Measurements from ENCODE around the gene SMAD6.

Gene SMAD6

GRCh38 chr15:66778716-66779115, 76.7 kb downstream of the SMAD6 start:
- H3K36me3 Mint-ChIP-seq (ENCODE audit: low read depth): no peaks in the 10 kb centered on the region
- no peak overlapping the region for H3K27ac Mint-ChIP-seq
- DNase-seq: no peak
- no peaks in the 10 kb centered on the region for H3K9me3 Mint-ChIP-seq
- no peaks in the 10 kb centered on the region for H3K4me1 Mint-ChIP-seq (ENCODE audit: low read depth)
- no peaks in the 10 kb centered on the region for H3K27me3 Mint-ChIP-seq
- no peak overlapping the region for H3K4me3 Mint-ChIP-seq

- no peaks in the 10 kb centered on the region for H3K36me3 Mint-ChIP-seq (ENCODE audit: low read depth)
- no peak overlapping the region for H3K4me3 Mint-ChIP-seq
- no peak for DNase-seq
- no peaks in the 10 kb centered on the region for H3K27me3 Mint-ChIP-seq
- no peaks in the 10 kb centered on the region for H3K9me3 Mint-ChIP-seq
- no peaks in the 10 kb centered on the region for H3K4me1 Mint-ChIP-seq (ENCODE audit: low read depth)
- no peak overlapping the region for H3K27ac Mint-ChIP-seq
These were observed 77.4 kb downstream of the SMAD6 start for GRCh38 chr15:66779331-66780009.

DNA sequence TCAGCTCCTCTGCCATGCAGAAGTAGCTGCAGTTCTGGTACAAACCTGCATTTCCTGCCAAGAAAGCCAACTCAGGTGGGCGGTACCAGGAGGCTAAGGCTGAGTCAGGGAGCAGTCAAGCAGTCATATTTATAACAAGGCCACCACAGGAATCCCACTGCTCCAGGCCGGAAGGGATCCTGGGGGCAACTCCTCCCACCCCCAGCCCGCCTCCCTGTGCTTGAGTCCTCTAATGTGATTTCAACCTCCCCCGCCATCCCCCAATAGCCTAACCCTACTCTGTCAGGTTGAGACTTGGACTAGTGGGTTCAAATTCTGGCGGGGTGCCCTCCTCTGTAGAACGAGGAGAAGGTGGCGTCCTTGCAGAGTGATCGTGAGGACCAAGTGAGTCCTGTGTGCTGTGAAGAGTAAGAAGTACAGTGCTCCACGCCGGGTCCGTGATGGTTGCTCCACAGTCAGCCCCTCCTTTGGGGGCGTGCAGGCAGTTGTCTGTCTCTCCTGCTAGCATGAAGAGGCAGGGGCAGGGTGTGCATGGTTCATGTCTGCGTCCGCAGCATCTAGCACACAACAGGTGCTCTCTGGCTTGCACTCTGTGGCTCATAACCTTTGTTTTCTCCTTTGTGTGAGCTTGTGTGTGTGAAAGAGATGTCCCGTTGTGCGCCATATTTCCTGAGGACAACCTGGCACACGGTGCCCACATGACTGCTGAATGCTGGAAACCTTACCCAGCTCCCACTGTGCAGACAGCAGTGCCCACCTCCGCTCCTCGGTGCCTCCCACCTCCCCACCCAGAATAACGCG, 78.3 kb downstream of the SMAD6 start:
- Mint-ChIP-seq H3K4me1 (ENCODE audit: low read depth) (no peaks in the 10 kb centered on the region), H3K4me3 (no peak overlapping the region), H3K36me3 (ENCODE audit: low read depth) (no peaks in the 10 kb centered on the region), H3K27ac (no peak overlapping the region), H3K9me3 (no peaks in the 10 kb centered on the region), H3K27me3 (no peaks in the 10 kb centered on the region)
- DNase-seq: no peak

DNA sequence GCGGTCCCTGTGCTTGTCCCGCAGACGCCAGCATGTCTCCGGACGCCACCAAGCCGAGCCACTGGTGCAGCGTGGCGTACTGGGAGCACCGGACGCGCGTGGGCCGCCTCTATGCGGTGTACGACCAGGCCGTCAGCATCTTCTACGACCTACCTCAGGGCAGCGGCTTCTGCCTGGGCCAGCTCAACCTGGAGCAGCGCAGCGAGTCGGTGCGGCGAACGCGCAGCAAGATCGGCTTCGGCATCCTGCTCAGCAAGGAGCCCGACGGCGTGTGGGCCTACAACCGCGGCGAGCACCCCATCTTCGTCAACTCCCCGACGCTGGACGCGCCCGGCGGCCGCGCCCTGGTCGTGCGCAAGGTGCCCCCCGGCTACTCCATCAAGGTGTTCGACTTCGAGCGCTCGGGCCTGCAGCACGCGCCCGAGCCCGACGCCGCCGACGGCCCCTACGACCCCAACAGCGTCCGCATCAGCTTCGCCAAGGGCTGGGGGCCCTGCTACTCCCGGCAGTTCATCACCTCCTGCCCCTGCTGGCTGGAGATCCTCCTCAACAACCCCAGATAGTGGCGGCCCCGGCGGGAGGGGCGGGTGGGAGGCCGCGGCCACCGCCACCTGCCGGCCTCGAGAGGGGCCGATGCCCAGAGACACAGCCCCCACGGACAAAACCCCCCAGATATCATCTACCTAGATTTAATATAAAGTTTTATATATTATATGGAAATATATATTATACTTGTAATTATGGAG, 79.1 kb downstream of the SMAD6 start:
- Mint-ChIP-seq H3K27ac (no peak overlapping the region), H3K4me3 (no peak overlapping the region), H3K9me3 (no peaks in the 10 kb centered on the region), H3K36me3 (ENCODE audit: low read depth) (no peaks in the 10 kb centered on the region), H3K27me3 (no peaks in the 10 kb centered on the region), H3K4me1 (ENCODE audit: low read depth) (no peaks in the 10 kb centered on the region)
- no peak for DNase-seq

- Mint-ChIP-seq H3K4me3 (no peak overlapping the region), H3K27ac (no peak overlapping the region), H3K36me3 (ENCODE audit: low read depth) (no peaks in the 10 kb centered on the region), H3K9me3 (no peaks in the 10 kb centered on the region), H3K4me1 (ENCODE audit: low read depth) (no peaks in the 10 kb centered on the region), H3K27me3 (no peaks in the 10 kb centered on the region)
- no peak for DNase-seq
These were observed 80.7 kb downstream of the SMAD6 start for GRCh38 chr15:66782785-66783184.

DNA sequence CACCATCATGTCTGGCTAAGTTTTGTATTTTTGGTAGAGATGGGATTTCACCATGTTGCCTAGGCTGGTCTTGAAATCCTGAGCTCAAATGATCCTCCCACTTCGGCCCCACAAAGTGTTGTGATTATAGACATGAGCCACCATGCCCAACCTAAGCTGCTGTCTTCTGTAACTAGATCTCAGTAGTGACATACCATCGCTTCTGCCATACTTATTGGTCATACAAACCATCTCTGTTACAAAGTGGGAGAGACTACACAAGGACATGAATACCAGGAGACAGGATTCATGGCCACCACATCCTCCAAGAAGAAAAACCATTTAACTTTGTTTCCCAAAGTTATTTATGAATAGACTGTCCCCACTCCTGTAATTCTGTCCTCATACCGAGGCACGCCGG, 81.3 kb downstream of the SMAD6 start:
- H3K4me3 Mint-ChIP-seq: no peak overlapping the region
- H3K27me3 Mint-ChIP-seq: no peaks in the 10 kb centered on the region
- H3K4me1 Mint-ChIP-seq (ENCODE audit: low read depth): no peaks in the 10 kb centered on the region
- no peak for DNase-seq
- H3K36me3 Mint-ChIP-seq (ENCODE audit: low read depth): no peaks in the 10 kb centered on the region
- no peaks in the 10 kb centered on the region for H3K9me3 Mint-ChIP-seq
- H3K27ac Mint-ChIP-seq: no peak overlapping the region

DNA sequence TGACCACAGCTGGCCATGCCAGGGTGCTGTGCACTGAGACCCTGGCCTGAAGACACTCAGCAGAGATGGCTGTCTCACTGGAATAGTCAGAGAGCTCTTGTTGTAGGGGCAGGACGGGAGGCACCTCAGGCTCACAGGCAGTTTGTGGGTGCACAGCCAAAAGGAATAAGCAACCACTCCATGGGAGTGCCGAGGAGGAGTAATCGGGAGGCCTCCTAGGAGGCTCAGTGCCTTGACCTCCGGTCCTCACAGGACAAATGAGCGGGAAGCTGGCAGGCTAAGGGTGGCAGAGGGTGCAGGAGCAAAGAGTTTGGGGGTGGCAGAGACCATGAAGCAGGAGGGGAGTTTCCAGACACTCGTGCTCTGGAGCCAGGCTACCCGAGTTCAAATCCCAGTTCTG, 81.7 kb downstream of the SMAD6 start:
- no peak overlapping the region for H3K27ac Mint-ChIP-seq
- no peaks in the 10 kb centered on the region for H3K9me3 Mint-ChIP-seq
- H3K36me3 Mint-ChIP-seq (ENCODE audit: low read depth): no peaks in the 10 kb centered on the region
- H3K4me3 Mint-ChIP-seq: no peak overlapping the region
- no peaks in the 10 kb centered on the region for H3K4me1 Mint-ChIP-seq (ENCODE audit: low read depth)
- H3K27me3 Mint-ChIP-seq: no peaks in the 10 kb centered on the region
- DNase-seq: no peak

GRCh38 chr15:66784174-66784573, 82.1 kb downstream of the SMAD6 start:
- H3K36me3 Mint-ChIP-seq (ENCODE audit: low read depth): no peaks in the 10 kb centered on the region
- no peaks in the 10 kb centered on the region for H3K9me3 Mint-ChIP-seq
- H3K27ac Mint-ChIP-seq: no peak overlapping the region
- DNase-seq: no peak
- H3K4me1 Mint-ChIP-seq (ENCODE audit: low read depth): no peaks in the 10 kb centered on the region
- H3K4me3 Mint-ChIP-seq: no peak overlapping the region
- no peaks in the 10 kb centered on the region for H3K27me3 Mint-ChIP-seq

DNA sequence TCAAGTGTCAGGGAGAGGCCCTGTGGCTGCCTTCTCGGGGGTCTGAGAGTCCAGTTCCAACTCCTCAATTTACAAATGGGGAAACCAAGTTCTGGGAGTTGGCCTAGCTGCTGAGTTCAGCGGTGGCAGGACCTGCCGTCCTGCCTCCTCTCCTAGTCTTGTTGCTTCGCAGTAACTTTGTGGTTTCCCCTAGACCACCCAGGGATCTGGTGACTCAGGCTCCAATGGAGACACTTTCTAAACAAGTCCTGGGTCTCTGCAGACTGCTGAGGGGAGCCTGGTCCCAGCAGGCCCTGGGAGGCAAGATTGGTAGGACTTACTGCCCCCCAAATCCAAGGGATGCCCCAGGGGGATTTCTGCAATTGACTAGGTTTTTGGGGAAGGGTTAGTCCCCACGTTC, 83.6 kb downstream of the SMAD6 start:
- DNase-seq: no peak
- no peaks in the 10 kb centered on the region for H3K4me1 Mint-ChIP-seq (ENCODE audit: low read depth)
- no peaks in the 10 kb centered on the region for H3K27me3 Mint-ChIP-seq
- H3K9me3 Mint-ChIP-seq: no peaks in the 10 kb centered on the region
- no peak overlapping the region for H3K4me3 Mint-ChIP-seq
- H3K36me3 Mint-ChIP-seq (ENCODE audit: low read depth): no peaks in the 10 kb centered on the region
- H3K27ac Mint-ChIP-seq: no peak overlapping the region

GRCh38 chr15:66786222-66786621, 84.2 kb downstream of the SMAD6 start:
- Mint-ChIP-seq H3K4me1 (ENCODE audit: low read depth) (no peaks in the 10 kb centered on the region), H3K4me3 (no peak overlapping the region), H3K36me3 (ENCODE audit: low read depth) (no peaks in the 10 kb centered on the region), H3K27me3 (no peaks in the 10 kb centered on the region), H3K27ac (no peak overlapping the region), H3K9me3 (no peaks in the 10 kb centered on the region)
- no peak for DNase-seq

- Mint-ChIP-seq H3K27me3 (no peaks in the 10 kb centered on the region), H3K9me3 (no peaks in the 10 kb centered on the region), H3K4me1 (ENCODE audit: low read depth) (no peaks in the 10 kb centered on the region), H3K36me3 (ENCODE audit: low read depth) (no peaks in the 10 kb centered on the region), H3K4me3 (no peak overlapping the region), H3K27ac (no peak overlapping the region)
- no peak for DNase-seq
These were observed 84.9 kb downstream of the SMAD6 start for GRCh38 chr15:66786708-66787488.

DNA sequence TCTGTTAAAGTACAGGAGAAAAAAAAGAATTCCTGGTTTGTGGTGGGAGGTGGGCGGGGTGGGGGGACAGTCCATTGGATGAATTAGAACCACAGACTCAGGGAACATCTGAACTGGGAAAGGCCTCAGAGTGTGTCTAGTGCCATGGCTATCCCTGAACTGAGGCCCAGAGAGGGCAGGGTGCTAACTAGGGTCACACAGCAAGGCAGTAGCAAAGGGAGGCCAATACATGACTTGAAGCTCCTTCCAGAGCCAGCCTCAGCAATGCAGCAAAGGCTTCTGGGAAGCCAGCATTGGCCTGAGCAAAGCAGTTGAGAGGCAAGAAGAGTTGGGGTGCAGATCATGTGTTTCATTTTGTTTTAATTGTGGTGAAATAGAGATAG, 85.4 kb downstream of the SMAD6 start:
- H3K4me1 Mint-ChIP-seq (ENCODE audit: low read depth): no peaks in the 10 kb centered on the region
- DNase-seq: no peak

DNA sequence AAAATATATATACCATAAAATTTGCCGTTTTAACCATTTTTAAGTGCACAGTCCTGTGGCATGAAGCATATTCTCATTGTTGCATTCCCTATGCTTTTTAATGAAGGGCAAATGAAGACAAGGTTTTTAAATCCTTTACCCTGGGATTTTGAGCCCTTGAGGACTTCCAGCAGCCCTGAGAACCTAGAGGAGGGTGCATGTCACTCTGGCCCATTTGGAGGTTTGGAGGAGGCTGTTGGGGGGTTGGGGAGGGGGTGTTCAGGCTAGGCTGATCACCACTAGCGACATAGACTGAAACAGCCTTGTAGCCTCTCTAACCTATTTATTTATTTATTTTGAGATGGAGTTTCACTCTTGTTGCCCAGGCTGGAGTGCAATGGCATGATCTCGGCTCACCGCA, 86.0 kb downstream of the SMAD6 start:
- no peak for DNase-seq
- H3K9me3 Mint-ChIP-seq: no peaks in the 10 kb centered on the region
- no peaks in the 10 kb centered on the region for H3K4me1 Mint-ChIP-seq (ENCODE audit: low read depth)
- no peaks in the 10 kb centered on the region for H3K27me3 Mint-ChIP-seq
- no peak overlapping the region for H3K27ac Mint-ChIP-seq
- no peak overlapping the region for H3K4me3 Mint-ChIP-seq
- no peaks in the 10 kb centered on the region for H3K36me3 Mint-ChIP-seq (ENCODE audit: low read depth)

More for the DNA sequence above, 85.4 kb downstream of the SMAD6 start:
- Mint-ChIP-seq H3K4me3 (no peak overlapping the region), H3K9me3 (no peaks in the 10 kb centered on the region), H3K36me3 (ENCODE audit: low read depth) (no peaks in the 10 kb centered on the region), H3K27me3 (no peaks in the 10 kb centered on the region), H3K27ac (no peak overlapping the region)

Measured in activated T-cell treated with anti-CD3 and anti-CD28 coated beads, Interleukin-2, amount 50 U/mL, for 24 hours (primary cell).